ENCODE results near the gene OR5AR1.

Gene OR5AR1

GRCh38 chr11:56714206-56714605 is 50.7 kb downstream of the OR5AR1 start:
- no peaks in the 10 kb centered on the region for H3K27me3 ChIP-seq (replicated peaks; ENCODE audit: insufficient read depth, low read length)
- DNase-seq: no peak
- no peaks in the 10 kb centered on the region for H3K36me3 ChIP-seq (replicated peaks; ENCODE audit: insufficient read depth, low read length)
- TF ChIP-seq CTCF (IDR thresholded peaks at IDR 0.05; ENCODE audit: low read length) (no peak), EZH2phosphoT487 (IDR thresholded peaks at IDR 0.05; ENCODE audit: low read length) (no peak), EZH2 (optimal IDR thresholded peaks at IDR 0.05; ENCODE audit: low read depth, low read length) (no peak)
- H4K20me1 ChIP-seq (ENCODE audit: insufficient read depth, low read length): no peaks in the 10 kb centered on the region
- H3K79me2 ChIP-seq (ENCODE audit: low read length): no peaks in the 10 kb centered on the region
- no peak overlapping the region for H3K4me3 ChIP-seq (ENCODE audit: low read length)
- H2AFZ ChIP-seq (ENCODE audit: low read length): no peak overlapping the region
- no peaks in the 10 kb centered on the region for H3K9me2 ChIP-seq (replicated peaks; ENCODE audit: insufficient read depth, low read length)
- no peaks in the 10 kb centered on the region for H3F3A ChIP-seq (ENCODE audit: insufficient read depth, low read length)
- H3K27ac ChIP-seq (ENCODE audit: low read length): no peak overlapping the region
- H3K9ac ChIP-seq (ENCODE audit: low read length): no peak overlapping the region
- no peaks in the 10 kb centered on the region for H3K9me3 ChIP-seq (replicated peaks; ENCODE audit: insufficient read depth, low read length)
- H3K4me1 ChIP-seq (ENCODE audit: low read length): no peaks in the 10 kb centered on the region
- H3K4me2 ChIP-seq (ENCODE audit: low read depth, low read length): no peak overlapping the region

Measured in MM.1S (cell line).